HCT116 (cell line): Measurements from ENCODE around the gene SUSD6. TPM values are rescaled to one million over a fixed set of nuclear protein-coding genes. Genes with fewer than 3 reads are reported as not detected.
A peak's percentile ranks its signal among the peaks of the same experiment; 100 is the strongest.

ENCODE experiments used
- EGR1 ChIP-seq: IDR thresholded peaks from 2 replicates; pipeline ENCODE4 v1.6.1; 2012; ENCODE audit warnings: low read depth
- ELF1 ChIP-seq: IDR thresholded peaks from 2 replicates; pipeline ENCODE4 v1.6.1; 2012; ENCODE audit warnings: low read depth, borderline replicate concordance
- FOSL1 ChIP-seq: IDR thresholded peaks from 2 replicates; pipeline ENCODE4 v1.6.1; 2012; ENCODE audit warnings: low read depth
- JUND ChIP-seq: IDR thresholded peaks from 2 replicates; pipeline ENCODE4 v1.6.1; 2012
- POLR2AphosphoS5 ChIP-seq: IDR thresholded peaks from 2 replicates; pipeline ENCODE4 v1.6.1; 2011; ENCODE audit warnings: mild to moderate bottlenecking, low read depth, low read length, moderate library complexity
- RAD21 ChIP-seq: IDR thresholded peaks from 2 replicates; pipeline ENCODE4 v1.6.1; 2012; ENCODE audit warnings: low read depth, mild to moderate bottlenecking
- SP1 ChIP-seq: IDR thresholded peaks from 2 replicates; pipeline ENCODE4 v1.6.1; 2012; ENCODE audit warnings: low read depth
- TCF7L2 ChIP-seq: IDR thresholded peaks from 2 replicates; pipeline ENCODE4 v1.7.0; 2011; ENCODE audit warnings: borderline replicate concordance, inconsistent platforms; ENCODE audit not compliant: insufficient read depth, insufficient read length; ENCODE audit errors: extremely low read depth
- ZNF274 ChIP-seq: fragments of 200-500 bp; sonication (Bioruptor generic); IDR thresholded peaks from 2 replicates; pipeline ENCODE4 v1.6.1; 2014; ENCODE audit warnings: mild to moderate bottlenecking, low read depth, low read length, inconsistent platforms
- total RNA-seq: library from RNA; stranded (reverse); gene quantifications from one replicate; pipeline ENCODE4 v1.2.1, GENCODE V29; 2021; ENCODE audit not compliant: unreplicated experiment
- TF ChIP-seq, protein P1 (sequence below): IDR thresholded peaks from 2 replicates; pipeline ENCODE4 v1.6.1; 2012; ENCODE audit warnings: low read depth
- TF ChIP-seq, protein P2 (sequence below): IDR thresholded peaks from 2 replicates; pipeline ENCODE4 v1.6.1; 2012
- TF ChIP-seq, protein P3 (sequence below): IDR thresholded peaks from 2 replicates; pipeline ENCODE4 v1.6.1; 2012
- TF ChIP-seq, protein P4 (sequence below), 3 experiments: fragments of 200-600 bp in 1 of 3; sonication (generic) in 1 of 3; IDR thresholded peaks in 2 of 3; conservative IDR thresholded peaks in 1 of 3; 2 replicates each; pipeline ENCODE4 v1.5.1; 2012 to 2017; ENCODE audit warnings: low read depth in 2 of 3, low read length in 2 of 3, antibody characterized with exemption in 1 of 3, borderline replicate concordance in 1 of 3, control low read depth in 1 of 3, mild to moderate bottlenecking in 1 of 3, mixed read lengths in 1 of 3, mixed run types in 1 of 3, moderate library complexity in 1 of 3; ENCODE audit not compliant: insufficient read depth in 1 of 3

SUSD6 gene
- total RNA-seq, 1 experiment from 2014 or later = 6.4 TPM

DNA sequence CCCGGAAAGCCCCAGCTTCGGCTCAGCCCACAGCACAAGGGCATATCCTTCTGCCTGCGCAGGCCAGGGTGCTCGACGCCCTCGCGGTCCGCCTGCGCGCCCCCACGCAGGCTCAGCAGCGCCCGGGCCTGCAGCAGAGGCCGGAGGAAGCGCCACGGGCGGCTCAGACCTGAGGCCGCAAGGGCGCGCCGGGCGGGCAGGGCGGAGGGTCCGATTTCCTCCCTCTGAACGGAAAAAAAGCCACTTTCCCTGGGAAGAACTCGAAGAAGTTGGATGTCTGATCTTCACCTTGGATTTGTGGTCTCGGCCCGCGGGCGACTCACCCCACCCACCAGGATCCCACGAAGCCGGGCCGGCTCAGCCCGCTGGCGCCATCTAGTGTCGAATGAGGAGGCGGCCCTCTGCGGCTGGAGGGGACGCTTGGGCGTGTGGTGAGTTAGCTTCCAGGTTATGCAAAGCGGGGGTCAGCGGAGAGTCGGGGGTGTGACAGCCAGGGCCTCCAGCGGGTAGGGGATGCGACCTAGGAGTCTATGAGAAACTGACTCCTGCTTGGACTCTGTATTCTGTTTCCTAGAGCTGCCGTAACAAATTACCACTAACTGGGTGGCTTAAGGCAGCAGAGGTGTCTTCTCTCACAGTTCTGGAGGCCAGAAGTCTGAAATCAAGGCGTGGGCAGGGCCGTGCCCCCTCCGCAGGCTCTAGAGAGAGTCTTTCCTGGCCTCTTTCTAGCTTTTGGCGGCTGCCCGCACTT, 115.5 kb downstream of the SUSD6 start (continued):
- TF ChIP-seq, protein P1, sequence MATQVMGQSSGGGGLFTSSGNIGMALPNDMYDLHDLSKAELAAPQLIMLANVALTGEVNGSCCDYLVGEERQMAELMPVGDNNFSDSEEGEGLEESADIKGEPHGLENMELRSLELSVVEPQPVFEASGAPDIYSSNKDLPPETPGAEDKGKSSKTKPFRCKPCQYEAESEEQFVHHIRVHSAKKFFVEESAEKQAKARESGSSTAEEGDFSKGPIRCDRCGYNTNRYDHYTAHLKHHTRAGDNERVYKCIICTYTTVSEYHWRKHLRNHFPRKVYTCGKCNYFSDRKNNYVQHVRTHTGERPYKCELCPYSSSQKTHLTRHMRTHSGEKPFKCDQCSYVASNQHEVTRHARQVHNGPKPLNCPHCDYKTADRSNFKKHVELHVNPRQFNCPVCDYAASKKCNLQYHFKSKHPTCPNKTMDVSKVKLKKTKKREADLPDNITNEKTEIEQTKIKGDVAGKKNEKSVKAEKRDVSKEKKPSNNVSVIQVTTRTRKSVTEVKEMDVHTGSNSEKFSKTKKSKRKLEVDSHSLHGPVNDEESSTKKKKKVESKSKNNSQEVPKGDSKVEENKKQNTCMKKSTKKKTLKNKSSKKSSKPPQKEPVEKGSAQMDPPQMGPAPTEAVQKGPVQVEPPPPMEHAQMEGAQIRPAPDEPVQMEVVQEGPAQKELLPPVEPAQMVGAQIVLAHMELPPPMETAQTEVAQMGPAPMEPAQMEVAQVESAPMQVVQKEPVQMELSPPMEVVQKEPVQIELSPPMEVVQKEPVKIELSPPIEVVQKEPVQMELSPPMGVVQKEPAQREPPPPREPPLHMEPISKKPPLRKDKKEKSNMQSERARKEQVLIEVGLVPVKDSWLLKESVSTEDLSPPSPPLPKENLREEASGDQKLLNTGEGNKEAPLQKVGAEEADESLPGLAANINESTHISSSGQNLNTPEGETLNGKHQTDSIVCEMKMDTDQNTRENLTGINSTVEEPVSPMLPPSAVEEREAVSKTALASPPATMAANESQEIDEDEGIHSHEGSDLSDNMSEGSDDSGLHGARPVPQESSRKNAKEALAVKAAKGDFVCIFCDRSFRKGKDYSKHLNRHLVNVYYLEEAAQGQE = no peak
- TF ChIP-seq, protein P2, sequence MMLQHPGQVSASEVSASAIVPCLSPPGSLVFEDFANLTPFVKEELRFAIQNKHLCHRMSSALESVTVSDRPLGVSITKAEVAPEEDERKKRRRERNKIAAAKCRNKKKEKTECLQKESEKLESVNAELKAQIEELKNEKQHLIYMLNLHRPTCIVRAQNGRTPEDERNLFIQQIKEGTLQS = no peak
- TF ChIP-seq POLR2AphosphoS5 (no peak), TCF7L2 (no peak), ZNF274 (no peak), EGR1 (peak; percentile 52; the same call in 1 of the 2 replicates), ELF1 (no peak), FOSL1 (no peak), JUND (no peak), RAD21 (peak; percentile 99), SP1 (no peak)
- TF ChIP-seq, protein P3, sequence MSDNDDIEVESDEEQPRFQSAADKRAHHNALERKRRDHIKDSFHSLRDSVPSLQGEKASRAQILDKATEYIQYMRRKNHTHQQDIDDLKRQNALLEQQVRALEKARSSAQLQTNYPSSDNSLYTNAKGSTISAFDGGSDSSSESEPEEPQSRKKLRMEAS = peak; percentile 99
- TF ChIP-seq, protein P4, sequence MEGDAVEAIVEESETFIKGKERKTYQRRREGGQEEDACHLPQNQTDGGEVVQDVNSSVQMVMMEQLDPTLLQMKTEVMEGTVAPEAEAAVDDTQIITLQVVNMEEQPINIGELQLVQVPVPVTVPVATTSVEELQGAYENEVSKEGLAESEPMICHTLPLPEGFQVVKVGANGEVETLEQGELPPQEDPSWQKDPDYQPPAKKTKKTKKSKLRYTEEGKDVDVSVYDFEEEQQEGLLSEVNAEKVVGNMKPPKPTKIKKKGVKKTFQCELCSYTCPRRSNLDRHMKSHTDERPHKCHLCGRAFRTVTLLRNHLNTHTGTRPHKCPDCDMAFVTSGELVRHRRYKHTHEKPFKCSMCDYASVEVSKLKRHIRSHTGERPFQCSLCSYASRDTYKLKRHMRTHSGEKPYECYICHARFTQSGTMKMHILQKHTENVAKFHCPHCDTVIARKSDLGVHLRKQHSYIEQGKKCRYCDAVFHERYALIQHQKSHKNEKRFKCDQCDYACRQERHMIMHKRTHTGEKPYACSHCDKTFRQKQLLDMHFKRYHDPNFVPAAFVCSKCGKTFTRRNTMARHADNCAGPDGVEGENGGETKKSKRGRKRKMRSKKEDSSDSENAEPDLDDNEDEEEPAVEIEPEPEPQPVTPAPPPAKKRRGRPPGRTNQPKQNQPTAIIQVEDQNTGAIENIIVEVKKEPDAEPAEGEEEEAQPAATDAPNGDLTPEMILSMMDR (IDR thresholded peaks at IDR 0.05 in 2 of 3, conservative IDR thresholded peaks at IDR 0.05 in 1 of 3; ENCODE audit: borderline replicate concordance in 1 of 3, insufficient read depth in 1 of 3, low read depth in 2 of 3, low read length in 2 of 3) = peak; percentile 94 to 98 (median 97)
